HepG2 (cell line): Measurements from ENCODE around the gene DQX1. TPM values are rescaled to one million over a fixed set of nuclear protein-coding genes. Genes with fewer than 3 reads are reported as not detected.

Experiments used
- AGO2 ChIP-seq: fragments of 200-400 bp; formaldehyde crosslinking; optimal IDR thresholded peaks from 2 replicates; pipeline ENCODE3; 2017; ENCODE audit warnings: mild to moderate bottlenecking, low read depth, low read length, moderate library complexity
- ARNT ChIP-seq: fragments of 450-650 bp; IDR thresholded peaks from 2 replicates; pipeline ENCODE4 v1.6.1; 2017
- CBFB ChIP-seq: sonication (generic); formaldehyde crosslinking; IDR thresholded peaks from 2 replicates; pipeline ENCODE4 v1.4.0; 2020; ENCODE audit warnings: missing genetic modification reagents
- CBX5 ChIP-seq: sonication (generic); formaldehyde crosslinking; IDR thresholded peaks from 2 replicates; pipeline ENCODE4 v1.4.0; 2020; ENCODE audit warnings: missing genetic modification reagents, borderline replicate concordance
- CCDC6 ChIP-seq: sonication (generic); formaldehyde crosslinking; IDR thresholded peaks from 2 replicates; pipeline ENCODE4 v1.8.1; 2022; ENCODE audit warnings: mild to moderate bottlenecking, missing genetic modification reagents, moderate library complexity
- EEA1 ChIP-seq: sonication (generic); formaldehyde crosslinking; IDR thresholded peaks from 2 replicates; pipeline ENCODE4 v1.5.1; 2020; ENCODE audit warnings: mild to moderate bottlenecking, missing genetic modification reagents, borderline replicate concordance
- ETV5 ChIP-seq: IDR thresholded peaks from 2 replicates; pipeline ENCODE4 v1.6.1; 2018; ENCODE audit warnings: missing biosample characterization, missing genetic modification reagents, inconsistent platforms, borderline replicate concordance
- FOXP4 ChIP-seq: sonication (generic); formaldehyde crosslinking; IDR thresholded peaks from 2 replicates; pipeline ENCODE4 v1.4.0; 2020; ENCODE audit warnings: missing genetic modification reagents
- HOXA7 ChIP-seq: sonication (generic); formaldehyde crosslinking; IDR thresholded peaks from 2 replicates; pipeline ENCODE4 v1.8.1; 2022; ENCODE audit warnings: mild to moderate bottlenecking, missing genetic modification reagents, moderate library complexity
- MEIS2 ChIP-seq: sonication (generic); formaldehyde crosslinking; IDR thresholded peaks from 2 replicates; pipeline ENCODE4 v1.9.0; 2021; ENCODE audit warnings: mild to moderate bottlenecking, missing genetic modification reagents
- NAIF1 ChIP-seq: sonication (generic); formaldehyde crosslinking; IDR thresholded peaks from 2 replicates; pipeline ENCODE4 v1.5.0; 2020; ENCODE audit warnings: mild to moderate bottlenecking, missing genetic modification reagents, borderline replicate concordance
- NFIC ChIP-seq: IDR thresholded peaks from 2 replicates; pipeline ENCODE4 v1.6.1; 2012; ENCODE audit warnings: mild to moderate bottlenecking, low read length, inconsistent platforms
- RORA ChIP-seq: sonication (generic); formaldehyde crosslinking; IDR thresholded peaks from 2 replicates; pipeline ENCODE4 v1.5.0; 2020; ENCODE audit warnings: mild to moderate bottlenecking, missing genetic modification reagents, moderate library complexity
- RXRA ChIP-seq: sonication (generic); formaldehyde crosslinking; IDR thresholded peaks from 2 replicates; pipeline ENCODE4 v1.5.1; 2020; ENCODE audit warnings: missing genetic modification reagents
- SIN3B ChIP-seq: fragments of 150-350 bp; IDR thresholded peaks from 2 replicates; pipeline ENCODE4 v1.6.1; 2014; ENCODE audit warnings: low read length
- STAG1 ChIP-seq: sonication (generic); formaldehyde crosslinking; IDR thresholded peaks from 2 replicates; pipeline ENCODE4 v1.4.0; 2020; ENCODE audit warnings: missing genetic modification reagents
- TCF7 ChIP-seq: sonication (generic); IDR thresholded peaks from 2 replicates; pipeline ENCODE4 v1.6.1; 2016; ENCODE audit warnings: antibody characterized with exemption, low read depth
- ZBTB43 ChIP-seq: sonication (generic); formaldehyde crosslinking; conservative IDR thresholded peaks from 2 replicates; pipeline ENCODE4 v1.4.0; 2020; ENCODE audit warnings: missing genetic modification reagents
- ZFP36 ChIP-seq: fragments of 150-350 bp; IDR thresholded peaks from 2 replicates; pipeline ENCODE4 v1.6.1; 2018; ENCODE audit warnings: borderline replicate concordance, low read length, low read depth; ENCODE audit not compliant: partially characterized antibody
- ZNF282 ChIP-seq: fragments of 450-650 bp; IDR thresholded peaks from 2 replicates; pipeline ENCODE4 v1.6.1; 2018; ENCODE audit not compliant: partially characterized antibody
- ZNF44 ChIP-seq: sonication (generic); formaldehyde crosslinking; IDR thresholded peaks from 2 replicates; pipeline ENCODE4 v1.5.1; 2020; ENCODE audit warnings: mild to moderate bottlenecking, missing genetic modification reagents
- ZNF468 ChIP-seq: sonication (generic); formaldehyde crosslinking; IDR thresholded peaks from 2 replicates; pipeline ENCODE4 v1.8.0; 2022; ENCODE audit warnings: mild to moderate bottlenecking, moderate library complexity, missing genetic modification reagents
- ZNF570 ChIP-seq: sonication (generic); formaldehyde crosslinking; IDR thresholded peaks from 2 replicates; pipeline ENCODE4 v1.4.0; 2020; ENCODE audit warnings: mild to moderate bottlenecking, missing genetic modification reagents, borderline replicate concordance
- ZNF615 ChIP-seq: sonication (generic); formaldehyde crosslinking; IDR thresholded peaks from 2 replicates; pipeline ENCODE4 v1.5.0; 2020; ENCODE audit warnings: mild to moderate bottlenecking, missing genetic modification reagents, borderline replicate concordance
- ZNF672 ChIP-seq: sonication (generic); formaldehyde crosslinking; IDR thresholded peaks from 2 replicates; pipeline ENCODE4 v1.8.1; 2022; ENCODE audit warnings: missing genetic modification reagents
- ZZZ3 ChIP-seq: sonication (generic); formaldehyde crosslinking; IDR thresholded peaks from 2 replicates; pipeline ENCODE4 v1.4.0; 2020; ENCODE audit warnings: missing genetic modification reagents, mild to moderate bottlenecking, borderline replicate concordance
- polyA plus RNA-seq, 8 experiments: library from polyadenylated mRNA; depleted of rRNA in 3 of 8; stranded (reverse) in 7 of 8; unstranded in 1 of 8; fragments of >200 nt; fragmentation: Illumina TruSeq in 4 of 8; extraction: Trizol in 4 of 8; gene quantifications; 2 replicates each; pipeline versions ENCODE4 v1.2.1 to v1.2.3, GENCODE V29; 2011 to 2016; ENCODE audit warnings: low read depth in 4 of 8, missing spikeins in 1 of 8, mixed read lengths in 1 of 8; ENCODE audit not compliant: insufficient read depth in 1 of 8
- total RNA-seq, 5 experiments: library from RNA; depleted of rRNA; stranded (reverse); fragments of >200 nt; fragmentation: Illumina TruSeq; extraction: Trizol; gene quantifications; 2 replicates each; pipeline ENCODE4 v1.2.3, GENCODE V29; 2016; ENCODE audit warnings: low read depth in 1 of 5
- TF ChIP-seq, protein P1 (sequence below): IDR thresholded peaks from 2 replicates; pipeline ENCODE4 v1.6.1; 2018; ENCODE audit warnings: missing genetic modification reagents, mild to moderate bottlenecking, missing compliant biosample characterization
- TF ChIP-seq, protein P2 (sequence below): sonication (generic); formaldehyde crosslinking; IDR thresholded peaks from 2 replicates; pipeline ENCODE4 v1.8.1; 2023; ENCODE audit warnings: mild to moderate bottlenecking, missing genetic modification reagents, borderline replicate concordance

DQX1 gene
- total and polyA plus RNA-seq, 2 of the 13 experiments (the other 11 are each of a cell fraction or from before 2014, with no cell fraction given), result 27.6 to 89.8 TPM

- TF ChIP-seq ZNF282 (no peak), AGO2 (no peak), ZNF44 (CRISPR knock-in tag) (no peak), HOXA7 (CRISPR knock-in tag) (no peak), ZNF615 (CRISPR knock-in tag) (no peak), STAG1 (CRISPR knock-in tag) (no peak), ZNF468 (CRISPR knock-in tag) (no peak), CBFB (CRISPR knock-in tag) (no peak), NFIC (no peak), NAIF1 (no peak), RXRA (CRISPR knock-in tag) (0 out of 2 replicates have a peak, but pooled peaks have one; percentile 32), ARNT (no peak), TCF7 (no peak), SIN3B (no peak), RORA (no peak), ZFP36 (no peak), MEIS2 (CRISPR knock-in tag) (0 out of 2 replicates have a peak, but pooled peaks have one; percentile 53), ZZZ3 (peak; percentile 60; the same call in 1 of the 2 replicates), CCDC6 (no peak), FOXP4 (CRISPR knock-in tag) (0 out of 2 replicates have a peak, but pooled peaks have one; percentile 19), ZNF570 (no peak), ZBTB43 (no peak), ZNF672 (CRISPR knock-in tag) (no peak), CBX5 (CRISPR knock-in tag) (no peak), ETV5 (CRISPR knock-in tag) (no peak), EEA1 (no peak)
- TF ChIP-seq, protein P1, sequence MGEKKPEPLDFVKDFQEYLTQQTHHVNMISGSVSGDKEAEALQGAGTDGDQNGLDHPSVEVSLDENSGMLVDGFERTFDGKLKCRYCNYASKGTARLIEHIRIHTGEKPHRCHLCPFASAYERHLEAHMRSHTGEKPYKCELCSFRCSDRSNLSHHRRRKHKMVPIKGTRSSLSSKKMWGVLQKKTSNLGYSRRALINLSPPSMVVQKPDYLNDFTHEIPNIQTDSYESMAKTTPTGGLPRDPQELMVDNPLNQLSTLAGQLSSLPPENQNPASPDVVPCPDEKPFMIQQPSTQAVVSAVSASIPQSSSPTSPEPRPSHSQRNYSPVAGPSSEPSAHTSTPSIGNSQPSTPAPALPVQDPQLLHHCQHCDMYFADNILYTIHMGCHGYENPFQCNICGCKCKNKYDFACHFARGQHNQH (CRISPR knock-in tag), result 0 out of 2 replicates have a peak, but pooled peaks have one; percentile 54
- TF ChIP-seq, protein P2, sequence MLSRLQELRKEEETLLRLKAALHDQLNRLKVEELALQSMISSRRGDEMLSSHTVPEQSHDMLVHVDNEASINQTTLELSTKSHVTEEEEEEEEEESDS (CRISPR knock-in tag), result no peak
Observed at GRCh38 chr2:74552914-74553811, 27.1 kb upstream of the DQX1 start (continued).
